ENCODE measurements around the gene CIBAR2.

GRCh38 chr16:85100265-85100664 is 12.0 kb downstream of the CIBAR2 start:
- TF ChIP-seq CTCF (IDR thresholded peaks at IDR 0.05) (no peak), EP300 (IDR thresholded peaks at IDR 0.05) (no peak)

Measured in ovary (tissue), 3 donors.